ENCODE data around the gene C11orf87. TPM values are rescaled to one million over a fixed set of nuclear protein-coding genes. Genes with fewer than 3 reads are reported as not detected.
A peak's percentile ranks its signal among the peaks of the same experiment; 100 is the strongest.

The C11orf87 gene
- polyA plus RNA-seq, 3 donors: not detected

DNA sequence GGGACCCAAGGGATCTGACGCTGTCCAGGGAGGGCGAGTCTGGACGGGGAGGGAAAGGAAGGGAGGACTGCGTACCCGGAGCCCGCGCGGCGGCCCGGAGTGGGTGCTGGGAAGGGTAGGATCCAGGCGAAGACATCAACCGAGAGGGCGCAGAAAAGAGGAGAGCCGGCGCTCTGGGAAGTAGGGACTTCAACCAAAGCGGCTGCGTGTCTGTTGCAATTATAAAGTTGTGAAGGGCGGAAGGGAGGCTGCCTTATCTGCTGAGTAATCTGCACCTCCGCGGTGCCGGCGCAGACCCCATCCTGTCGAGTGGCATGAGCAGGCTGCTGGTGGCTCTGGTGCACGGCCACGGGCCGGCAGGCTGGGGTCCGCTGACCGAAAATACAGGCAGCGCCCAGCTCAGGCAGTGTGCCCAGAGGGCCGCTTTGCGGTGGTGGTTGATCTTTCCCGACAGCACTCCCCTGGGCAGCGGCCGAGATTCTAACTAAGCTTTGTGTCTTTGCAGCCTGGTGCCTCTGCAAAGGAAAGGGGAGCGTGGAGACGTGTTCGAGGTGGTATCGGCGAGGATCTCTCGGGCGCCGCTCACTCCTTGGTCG lies 978 bp downstream of the C11orf87 start:
- Histone ChIP-seq H3K27me3 (ENCODE audit: control insufficient read depth in 2 of 2, insufficient read depth in 2 of 2, low read length in 2 of 2) (peaks cover 27 to 49% of the 10 kb centered on the region in 2 donors), H3K36me3 (replicated peaks in 1 of 2; ENCODE audit: control insufficient read depth in 1 of 2, insufficient read depth in 2 of 2, low read length in 2 of 2) (no peaks in the 10 kb centered on the region), H3K4me3 (replicated peaks in 1 of 3; ENCODE audit: low read depth in 2 of 3, low read length in 3 of 3) (no peak overlapping the region), H2AFZ (ENCODE audit: insufficient read depth, low read depth, low read length, poor library complexity, severe bottlenecking) (no peak overlapping the region), H3K4me2 (replicated peaks; ENCODE audit: extremely low read depth, low read length, poor library complexity, severe bottlenecking) (no peak overlapping the region), H3K27ac (ENCODE audit: low read depth in 1 of 2, low read length in 2 of 2) (no peak overlapping the region), H3K79me2 (ENCODE audit: insufficient read depth, low read length) (no peaks in the 10 kb centered on the region), H3K4me1 (ENCODE audit: control insufficient read depth in 1 of 2, insufficient read depth in 2 of 2, low read length in 2 of 2) (no peaks in the 10 kb centered on the region), H3K9me3 (replicated peaks in 1 of 2; ENCODE audit: control insufficient read depth in 1 of 2, insufficient read depth in 1 of 2, low read length in 2 of 2) (no peaks in the 10 kb centered on the region), H3K9ac (ENCODE audit: insufficient read depth, low read length, poor library complexity, severe bottlenecking) (no peak overlapping the region), H4K20me1 (ENCODE audit: insufficient read depth, low read length) (no peaks in the 10 kb centered on the region)
- H3K4me3 Mint-ChIP-seq: peak overlapping the region in 1 of 2 donors; percentile 67
- no peak overlapping the region for H3K27ac Mint-ChIP-seq
- peaks cover 0 to 12% (median 2%) of the 10 kb centered on the region in 7 donors for H3K9me3 Mint-ChIP-seq
- TF ChIP-seq, protein P1, sequence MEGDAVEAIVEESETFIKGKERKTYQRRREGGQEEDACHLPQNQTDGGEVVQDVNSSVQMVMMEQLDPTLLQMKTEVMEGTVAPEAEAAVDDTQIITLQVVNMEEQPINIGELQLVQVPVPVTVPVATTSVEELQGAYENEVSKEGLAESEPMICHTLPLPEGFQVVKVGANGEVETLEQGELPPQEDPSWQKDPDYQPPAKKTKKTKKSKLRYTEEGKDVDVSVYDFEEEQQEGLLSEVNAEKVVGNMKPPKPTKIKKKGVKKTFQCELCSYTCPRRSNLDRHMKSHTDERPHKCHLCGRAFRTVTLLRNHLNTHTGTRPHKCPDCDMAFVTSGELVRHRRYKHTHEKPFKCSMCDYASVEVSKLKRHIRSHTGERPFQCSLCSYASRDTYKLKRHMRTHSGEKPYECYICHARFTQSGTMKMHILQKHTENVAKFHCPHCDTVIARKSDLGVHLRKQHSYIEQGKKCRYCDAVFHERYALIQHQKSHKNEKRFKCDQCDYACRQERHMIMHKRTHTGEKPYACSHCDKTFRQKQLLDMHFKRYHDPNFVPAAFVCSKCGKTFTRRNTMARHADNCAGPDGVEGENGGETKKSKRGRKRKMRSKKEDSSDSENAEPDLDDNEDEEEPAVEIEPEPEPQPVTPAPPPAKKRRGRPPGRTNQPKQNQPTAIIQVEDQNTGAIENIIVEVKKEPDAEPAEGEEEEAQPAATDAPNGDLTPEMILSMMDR (IDR thresholded peaks at IDR 0.05): no peak
- peaks cover 0 to 2% of the 10 kb centered on the region in 2 donors for H3K36me3 Mint-ChIP-seq
- H3K4me1 Mint-ChIP-seq: no peaks in the 10 kb centered on the region
- intact Hi-C loops (cut with micrococcal nuclease): no loop called here
- H3K27me3 Mint-ChIP-seq (ENCODE audit: low read depth in 3 of 3): peaks cover 43 to 52% (median 45%) of the 10 kb centered on the region in 3 donors
- 2% methylated on average over 43 of the region's 43 CpGs for WGBS (ENCODE audit: insufficient coverage)
- DNase-seq: no peak

DNA sequence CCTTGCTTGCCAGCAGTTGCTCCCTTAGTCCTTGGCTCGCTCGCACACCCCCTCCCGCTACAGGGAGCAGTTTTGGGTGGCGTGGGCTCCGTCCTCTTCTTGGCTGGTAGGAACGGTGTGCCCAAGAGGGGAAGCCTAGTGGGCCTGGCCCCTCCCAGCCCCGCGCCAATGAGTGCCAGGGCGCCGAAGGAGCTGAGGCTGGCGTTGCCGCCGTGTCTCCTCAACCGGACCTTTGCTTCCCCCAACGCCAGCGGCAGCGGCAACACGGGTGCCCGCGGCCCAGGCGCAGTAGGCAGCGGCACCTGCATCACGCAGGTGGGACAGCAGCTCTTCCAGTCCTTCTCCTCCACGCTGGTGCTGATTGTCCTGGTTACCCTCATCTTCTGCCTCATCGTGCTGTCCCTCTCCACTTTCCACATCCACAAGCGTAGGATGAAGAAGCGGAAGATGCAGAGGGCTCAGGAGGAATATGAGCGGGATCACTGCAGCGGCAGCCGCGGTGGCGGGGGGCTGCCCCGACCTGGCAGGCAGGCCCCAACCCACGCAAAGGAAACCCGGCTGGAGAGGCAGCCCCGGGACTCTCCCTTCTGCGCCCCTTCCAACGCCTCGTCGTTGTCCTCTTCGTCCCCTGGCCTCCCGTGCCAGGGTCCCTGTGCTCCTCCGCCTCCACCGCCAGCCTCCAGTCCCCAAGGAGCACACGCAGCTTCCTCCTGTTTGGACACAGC lies 1.6 kb downstream of the C11orf87 start:
- Mint-ChIP-seq H3K36me3 (peaks cover 0 to 2% of the 10 kb centered on the region in 2 donors), H3K4me3 (peak overlapping the region in 1 of 2 donors; percentile 80), H3K4me1 (no peaks in the 10 kb centered on the region), H3K9me3 (peaks cover 0 to 12% (median 2%) of the 10 kb centered on the region in 7 donors), H3K27ac (no peak overlapping the region), H3K27me3 (ENCODE audit: low read depth in 3 of 3) (peaks cover 43 to 50% (median 45%) of the 10 kb centered on the region in 3 donors)
- no peaks in the 10 kb centered on the region for H3K36me3 ChIP-seq (replicated peaks in 1 of 2; ENCODE audit: control insufficient read depth in 1 of 2, insufficient read depth in 2 of 2, low read length in 2 of 2)
- H2AFZ ChIP-seq (ENCODE audit: insufficient read depth, low read depth, low read length, poor library complexity, severe bottlenecking): no peak overlapping the region
- H3K9me3 ChIP-seq (replicated peaks in 1 of 2; ENCODE audit: control insufficient read depth in 1 of 2, insufficient read depth in 1 of 2, low read length in 2 of 2): no peaks in the 10 kb centered on the region
- no peak overlapping the region for H3K4me3 ChIP-seq (replicated peaks in 1 of 3; ENCODE audit: low read depth in 2 of 3, low read length in 3 of 3)
- intact Hi-C loops (cut with micrococcal nuclease): no loop called here
- no peak overlapping the region for H3K9ac ChIP-seq (ENCODE audit: insufficient read depth, low read length, poor library complexity, severe bottlenecking)
- DNase-seq: no peak
- H4K20me1 ChIP-seq (ENCODE audit: insufficient read depth, low read length): no peaks in the 10 kb centered on the region
- TF ChIP-seq, protein P1 (IDR thresholded peaks at IDR 0.05): no peak
- no peaks in the 10 kb centered on the region for H3K4me1 ChIP-seq (ENCODE audit: control insufficient read depth in 1 of 2, insufficient read depth in 2 of 2, low read length in 2 of 2)
- H3K27ac ChIP-seq (ENCODE audit: low read depth in 1 of 2, low read length in 2 of 2): no peak overlapping the region
- no peak overlapping the region for H3K4me2 ChIP-seq (replicated peaks; ENCODE audit: extremely low read depth, low read length, poor library complexity, severe bottlenecking)
- 18% methylated on average over 42 of the region's 45 CpGs for WGBS (ENCODE audit: insufficient coverage)
- peaks cover 27 to 49% of the 10 kb centered on the region in 2 donors for H3K27me3 ChIP-seq (ENCODE audit: control insufficient read depth in 2 of 2, insufficient read depth in 2 of 2, low read length in 2 of 2)
- H3K79me2 ChIP-seq (ENCODE audit: insufficient read depth, low read length): no peaks in the 10 kb centered on the region

All from CD14-positive monocyte (primary cell).